Stimulated activated CD8-positive, alpha-beta memory T cell treated with anti-CD3 and anti-CD28 coated beads, Interleukin-12 subunit alpha, Interleukin-12 subunit beta, amount 100 ng/mL, for 24 hours (primary cell): ENCODE data around the gene DTD2.
"Not testable (repeated sequence)": the region's sequence is repeated elsewhere in the genome, so short reads cannot be mapped to it uniquely, and the experiment has no call there.

Experiments
- DNase-seq: peaks from one replicate; pipeline ENCODE4 v3.0.0-alpha.2; 2020; ENCODE audit errors: extremely low read depth

Gene DTD2

DNA sequence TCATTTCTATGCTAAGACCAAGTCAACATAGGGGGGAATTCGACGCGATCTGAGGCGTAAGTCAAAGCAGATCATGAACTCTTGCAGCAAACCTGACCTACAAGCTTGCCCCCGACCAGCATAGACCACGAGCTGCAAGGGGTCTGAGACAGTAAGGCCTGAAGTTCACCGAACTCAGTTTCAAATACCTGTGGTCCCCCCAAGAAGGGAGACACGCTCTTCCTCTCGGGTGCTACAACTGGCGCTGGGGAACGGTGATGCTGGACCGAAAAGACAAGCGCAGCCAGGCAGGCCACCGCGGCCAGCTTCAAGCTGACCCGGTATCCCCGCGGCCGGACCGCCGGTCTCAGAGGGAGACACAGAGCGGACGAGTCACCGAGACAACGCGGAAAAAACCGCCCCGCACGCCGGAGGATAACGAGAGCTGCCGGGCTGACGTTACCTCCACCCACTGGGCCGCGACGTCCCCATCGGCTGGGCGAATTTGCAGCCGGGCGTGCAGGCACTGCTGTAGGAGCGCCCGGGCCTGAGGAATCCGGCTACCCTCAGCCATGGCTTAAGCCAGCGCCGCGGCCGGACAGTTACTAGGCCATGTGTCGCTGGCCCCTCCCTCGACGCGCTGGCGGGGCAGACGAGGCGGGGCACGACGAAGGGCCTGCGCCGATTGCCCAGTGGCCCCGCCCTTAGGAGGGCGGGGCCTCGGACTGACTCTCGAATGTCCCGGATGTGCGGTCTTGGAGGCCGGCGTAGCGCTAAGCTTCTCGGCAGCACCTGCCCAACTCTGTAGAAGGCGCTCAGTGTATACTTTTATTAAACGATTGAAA lies at the start of gene DTD2:
TSS of gene DTD2 (minus strand) at position 666 of the 824 bp plus-strand sequence. CDS start at position 553, 113 bp downstream.
- DNase-seq: peak; percentile 72

GRCh38 chr14:31505411-31505810 lies 48.1 kb upstream of the DTD2 start:
- no peak for DNase-seq

DNA sequence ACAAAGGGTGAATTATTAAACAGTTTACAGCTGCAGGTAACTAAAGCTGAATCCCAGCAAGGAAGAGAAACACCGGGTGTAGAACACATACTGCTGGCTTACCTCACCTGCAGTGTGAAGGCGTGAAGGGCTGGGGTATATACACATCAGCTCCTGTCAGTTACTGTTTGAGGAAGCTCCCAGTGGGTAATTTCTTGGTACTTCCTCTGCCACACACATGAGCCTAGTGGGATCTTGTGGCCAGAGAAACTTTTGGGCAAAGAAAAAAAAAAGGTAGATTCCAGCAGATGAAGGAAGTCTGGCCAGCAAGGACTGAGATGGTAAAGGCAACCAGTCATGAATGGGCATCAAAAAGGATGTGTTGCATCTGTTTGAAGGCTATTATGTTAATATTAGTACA lies 44.6 kb upstream of the DTD2 start:
- DNase-seq: no peak

DNA sequence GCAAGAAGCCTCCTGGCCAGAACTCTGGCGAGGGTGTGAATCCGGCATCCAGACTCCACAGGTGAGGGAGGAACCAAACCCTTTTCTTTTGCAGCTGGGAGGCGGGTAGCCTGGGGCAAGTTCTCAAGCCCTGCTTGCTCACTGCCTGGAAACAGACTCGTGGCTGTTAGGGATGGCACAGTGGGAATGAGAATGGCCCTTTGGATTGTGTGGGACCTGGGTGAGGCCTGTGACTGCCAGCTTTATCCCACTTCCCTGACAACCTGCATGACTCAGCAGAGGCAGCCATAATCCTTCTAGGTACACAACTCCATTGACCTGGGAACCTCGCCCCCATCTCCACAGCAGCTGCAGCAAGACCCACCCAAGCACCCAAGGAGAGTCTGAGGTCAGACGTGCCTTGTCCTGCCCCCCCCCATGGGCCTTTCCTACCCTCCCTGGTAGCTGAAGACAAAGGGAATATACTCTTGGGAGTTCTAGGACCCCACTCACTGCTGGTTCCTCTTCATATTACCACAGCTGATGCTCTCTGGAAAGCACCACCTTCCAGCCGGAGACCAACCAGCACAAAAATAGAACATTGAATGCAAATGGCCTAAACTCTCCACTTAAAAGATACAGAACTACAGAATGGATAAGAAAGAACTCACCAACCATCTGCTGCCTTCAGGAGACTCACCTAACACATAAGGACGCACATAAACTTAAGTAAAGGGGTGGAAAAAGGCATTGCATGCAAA lies 35.6 kb upstream of the DTD2 start:
- DNase-seq: no peak

DNA sequence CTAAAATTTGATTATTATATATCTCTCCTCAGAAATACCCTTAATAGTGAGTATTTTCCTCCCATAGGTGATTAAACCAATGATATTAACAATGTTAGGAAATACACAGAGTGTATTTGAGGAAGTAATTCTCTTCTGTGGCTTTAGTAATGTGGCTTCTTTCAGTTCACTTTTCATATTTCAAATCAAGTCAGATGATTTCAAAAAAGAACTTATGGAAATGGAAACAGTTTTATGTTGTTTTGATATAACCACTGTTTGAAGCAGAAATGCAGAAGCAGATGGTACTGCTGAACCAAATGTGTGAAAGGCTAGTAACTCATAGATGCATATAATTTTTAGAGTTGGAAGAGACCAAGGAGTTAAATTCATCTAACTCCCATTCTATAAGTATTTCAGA lies 32.4 kb upstream of the DTD2 start:
- no peak for DNase-seq

DNA sequence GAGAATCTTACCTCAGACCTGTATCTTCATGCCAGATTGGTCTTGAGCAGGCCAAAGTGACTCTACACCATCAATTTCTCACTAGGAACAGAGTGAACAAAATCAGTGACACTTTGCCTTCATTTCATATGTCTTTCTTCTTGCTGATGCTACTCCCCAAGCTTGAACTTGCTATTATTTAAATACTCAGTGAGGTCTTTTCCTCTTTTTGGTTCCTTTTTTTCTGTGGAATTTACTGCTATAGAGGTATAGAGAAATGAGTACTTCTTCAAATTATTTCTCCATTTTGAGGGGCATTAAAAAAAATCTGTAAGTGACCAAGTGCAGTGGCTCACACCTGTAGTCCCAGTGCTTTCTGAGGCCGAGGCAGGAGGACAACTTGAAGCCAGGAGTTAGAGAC lies 30.6 kb upstream of the DTD2 start, which contains the start of gene GPR33:
TSS of gene GPR33 (minus strand) at position 154 of the 400 bp plus-strand sequence. CDS start 4,074 bp downstream, outside the sequence.
- DNase-seq: no peak

DNA sequence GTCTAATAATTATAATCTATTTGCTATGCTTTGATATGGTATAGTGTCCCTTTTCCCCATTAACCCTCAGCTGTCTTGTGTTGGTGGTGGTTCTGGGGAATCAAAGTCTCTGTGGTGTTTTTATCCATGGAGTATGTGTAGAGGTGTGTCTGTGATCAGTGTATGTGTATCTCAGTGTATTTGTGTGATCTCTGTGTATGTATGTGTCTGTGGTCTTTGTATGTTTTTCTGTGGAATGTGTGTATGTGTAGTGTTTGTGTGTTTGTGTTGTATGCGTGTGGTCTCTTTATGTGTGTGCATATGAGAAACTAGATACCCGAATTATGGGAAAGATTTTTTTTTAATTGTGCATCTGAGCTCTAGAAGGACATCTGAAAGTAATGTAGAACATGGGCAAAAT lies 29.5 kb upstream of the DTD2 start:
- DNase-seq: no peak

- no peak for DNase-seq
Measured at GRCh38 chr14:31484754-31485153, 27.4 kb upstream of the DTD2 start.

GRCh38 chr14:31480156-31480555 lies 22.9 kb upstream of the DTD2 start:
- no peak for DNase-seq

DNA sequence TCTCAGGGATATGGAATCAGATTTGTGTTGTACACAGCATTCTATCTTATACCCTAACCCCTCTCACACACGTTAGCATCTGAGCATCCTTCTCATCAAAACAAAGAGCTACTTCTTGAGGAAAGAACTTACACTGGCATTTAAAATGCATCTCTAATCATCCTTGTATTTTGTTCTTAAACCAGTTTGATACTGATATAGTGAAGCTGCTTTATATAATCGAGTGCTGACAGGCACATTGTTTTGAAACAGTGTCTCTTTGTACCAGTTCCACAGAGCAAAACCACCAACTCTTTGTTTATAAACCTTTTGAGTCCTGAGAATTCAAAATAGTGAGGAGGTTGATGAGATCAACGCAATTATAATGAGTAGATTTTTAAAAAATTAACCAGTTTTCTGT lies 21.7 kb upstream of the DTD2 start:
- no peak for DNase-seq

DNA sequence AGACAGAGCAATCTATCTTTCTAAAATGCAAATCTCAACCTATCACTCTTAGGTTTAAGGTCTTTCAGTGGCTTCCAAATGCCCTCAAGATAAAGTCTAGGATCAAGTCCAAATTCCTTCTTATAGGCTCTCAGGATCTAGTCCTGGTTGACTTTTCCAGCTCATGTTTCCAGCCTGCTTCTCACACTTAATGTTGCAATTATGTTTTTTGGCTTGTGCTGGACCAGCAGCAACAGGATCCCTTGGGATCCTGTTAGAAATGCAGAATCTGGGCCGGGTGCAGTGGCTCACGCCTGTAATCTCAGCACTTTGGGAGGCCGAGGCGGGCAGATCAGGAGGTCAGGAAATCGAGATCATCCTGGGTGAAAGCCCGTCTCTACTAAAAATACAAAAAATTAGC lies 19.9 kb upstream of the DTD2 start:
- DNase-seq: no peak

DNA sequence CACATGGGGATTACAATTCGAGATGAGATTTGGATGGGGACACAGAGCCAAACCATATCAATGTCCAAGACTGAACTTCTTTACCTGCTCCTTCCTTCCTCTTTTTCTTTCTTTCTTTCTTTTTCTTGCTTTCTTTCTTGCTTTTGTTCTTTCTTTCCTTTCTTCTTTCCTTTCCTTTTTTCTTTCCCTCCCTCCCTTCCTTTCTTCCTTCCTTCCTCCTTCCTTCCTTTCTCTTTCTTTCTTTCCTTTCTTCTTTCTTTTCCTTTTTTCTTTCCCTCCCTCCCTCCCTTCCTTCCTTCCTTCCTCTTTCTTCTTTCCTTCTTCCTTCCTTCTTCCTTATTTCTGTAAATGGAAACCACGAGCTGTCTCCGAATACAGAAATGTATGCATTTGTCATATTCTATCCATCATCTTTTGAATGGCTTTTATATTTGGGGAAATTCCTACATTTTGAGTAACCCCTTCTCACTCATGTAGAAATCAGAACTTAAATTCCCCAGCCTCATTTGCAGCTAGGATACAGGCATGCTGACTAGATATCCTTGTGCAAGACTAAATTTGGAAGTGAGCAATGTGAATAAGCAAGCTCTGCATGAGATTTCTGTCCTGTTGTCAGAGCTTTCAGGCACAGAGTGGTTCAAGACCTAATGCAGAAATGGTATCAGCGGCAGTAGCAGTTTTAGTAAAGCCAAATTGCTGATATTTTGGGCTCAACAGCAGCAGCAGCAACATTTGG lies 19.0 kb upstream of the DTD2 start:
- DNase-seq: no peak

GRCh38 chr14:31466554-31466953 lies 9.2 kb upstream of the DTD2 start:
- no peak for DNase-seq

- no peak for DNase-seq
Measured at GRCh38 chr14:31465111-31465510, 7.8 kb upstream of the DTD2 start.

DNA sequence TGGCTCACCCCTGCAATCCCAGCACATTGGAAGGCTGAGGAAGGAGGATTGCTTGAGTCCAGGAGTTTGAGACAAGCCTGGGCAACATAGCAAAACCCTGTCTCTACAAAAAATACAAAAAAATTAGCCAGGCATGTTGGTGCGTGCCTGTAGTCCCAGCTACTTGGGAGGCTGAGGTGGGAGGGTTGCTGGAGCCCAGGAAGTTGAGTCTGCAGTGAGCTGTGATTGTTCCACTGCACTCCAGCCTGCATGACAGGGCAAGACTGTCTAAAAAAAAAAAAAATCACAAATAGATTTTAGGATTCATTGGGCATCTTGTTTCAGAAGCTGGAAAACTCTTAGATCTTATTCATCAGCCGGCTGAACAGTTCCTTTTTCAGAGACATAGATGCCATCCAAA lies 5.1 kb upstream of the DTD2 start:
- DNase-seq: not testable (repeated sequence)

- DNase-seq: no peak
Measured at GRCh38 chr14:31461545-31461944, 4.2 kb upstream of the DTD2 start.

DNA sequence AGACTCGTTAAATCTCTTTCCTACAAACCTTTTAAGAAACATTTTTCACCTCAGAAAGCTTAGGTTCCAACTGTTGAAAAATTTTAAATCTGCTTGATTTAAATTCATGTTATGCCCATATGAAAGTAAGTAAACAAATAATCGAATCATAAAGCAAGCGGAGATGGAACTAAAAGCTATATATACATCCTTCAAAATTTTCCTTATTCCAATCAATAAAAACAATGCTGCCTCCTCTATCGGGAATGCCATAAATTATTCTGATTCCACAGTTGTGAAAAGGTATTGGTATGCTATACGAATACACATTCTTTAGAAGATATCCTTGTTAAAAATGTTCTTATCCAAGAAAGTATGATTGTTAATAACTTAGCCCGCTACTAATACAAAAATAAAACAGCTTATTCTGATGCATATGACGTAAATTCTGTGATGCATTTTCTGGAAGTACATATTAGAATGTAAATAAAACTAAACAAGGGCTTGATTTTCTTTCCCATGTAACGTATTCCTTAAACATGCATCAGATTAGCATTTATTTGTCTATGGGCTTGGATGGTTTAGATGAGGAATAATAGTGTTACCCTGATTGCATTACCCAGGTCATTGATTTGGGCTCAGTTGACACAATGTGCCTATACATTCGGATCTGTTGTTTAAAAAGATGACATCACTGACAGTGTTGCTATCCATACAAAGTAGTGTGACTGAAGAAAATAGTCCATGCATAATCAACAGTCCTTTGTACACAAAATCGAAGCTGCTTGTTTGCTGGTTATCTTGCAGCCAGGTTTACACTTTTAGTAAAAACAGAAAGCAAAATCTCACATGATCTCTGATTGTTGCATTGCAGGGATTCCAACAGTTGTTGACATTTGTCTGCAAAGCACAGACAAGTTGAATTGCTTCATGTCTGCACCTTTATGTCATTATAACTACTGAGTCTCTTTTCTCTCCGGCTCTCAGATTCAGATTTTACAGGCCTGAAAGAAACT lies 656 bp upstream of the DTD2 start:
- DNase-seq: no peak

DNA sequence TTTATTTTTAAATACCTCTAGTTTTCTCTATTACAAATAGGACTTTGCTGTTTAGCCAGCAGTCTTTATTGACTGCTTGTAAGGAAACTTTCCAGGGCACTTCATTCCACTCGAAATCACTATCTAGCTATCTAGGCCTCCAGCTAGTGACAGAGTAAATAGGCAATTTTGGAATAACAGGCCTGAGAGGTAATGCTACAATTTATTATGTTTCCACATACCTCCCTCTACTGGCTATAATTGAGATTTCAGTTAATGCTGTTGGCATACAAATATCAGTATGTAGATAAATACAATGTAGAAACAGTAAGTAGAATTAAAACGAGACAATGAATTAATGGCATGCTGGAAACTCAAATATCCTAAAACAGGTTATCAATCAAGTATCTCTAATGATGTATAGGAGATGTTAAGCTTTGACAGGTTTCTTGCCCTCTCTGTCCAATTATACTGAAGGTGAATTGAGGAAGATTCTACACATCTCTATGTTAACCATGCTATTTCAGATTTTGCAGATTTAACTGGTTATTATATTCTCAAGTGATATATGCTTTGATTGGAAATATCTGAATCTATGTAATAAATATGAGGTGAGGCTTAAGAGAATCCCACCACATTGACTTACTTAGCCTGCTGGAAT lies 7.2 kb downstream of the DTD2 start:
- DNase-seq: no peak

DNA sequence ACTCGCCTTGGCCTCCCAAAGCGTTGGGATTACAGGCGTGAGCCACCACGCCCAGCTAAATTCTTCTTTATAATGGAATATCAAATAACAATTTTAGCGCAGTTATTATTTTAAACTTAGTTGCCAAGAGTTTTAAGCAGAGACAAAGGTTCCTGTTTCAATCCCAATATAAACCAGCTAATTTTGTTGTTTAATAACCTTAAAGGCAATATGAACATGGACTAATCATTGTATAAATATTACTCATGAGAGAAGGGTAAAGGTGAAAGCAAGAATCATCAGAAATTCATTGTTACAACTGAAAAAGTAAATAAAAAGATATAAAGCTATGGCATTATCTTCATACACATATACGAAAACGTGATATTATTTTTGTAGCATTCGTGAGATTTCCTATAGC lies 8.2 kb downstream of the DTD2 start:
- DNase-seq: no peak

GRCh38 chr14:31445703-31446102 lies 11.6 kb downstream of the DTD2 start:
- no peak for DNase-seq

GRCh38 chr14:31442284-31442683 lies 15.0 kb downstream of the DTD2 start:
- DNase-seq: no peak
